NB4 (cell line): ENCODE data around the gene G0S2.

Experiments
- DNase-seq: peaks from one replicate; pipeline ENCODE4 v3.0.0; 2010; ENCODE audit warnings: low read depth
- H3K4me3 ChIP-seq: one replicate; pipeline ENCODE4 v1.5.1; 2011; ENCODE audit warnings: mild to moderate bottlenecking, low read depth, low read length, moderate library complexity
- MYC ChIP-seq: IDR thresholded peaks from 2 replicates; pipeline ENCODE4 v1.6.1; 2011; ENCODE audit warnings: low read depth, low read length
- POLR2A ChIP-seq: IDR thresholded peaks from 2 replicates; pipeline ENCODE4 v1.6.1; 2011; ENCODE audit warnings: mild to moderate bottlenecking; ENCODE audit not compliant: insufficient read length; ENCODE audit errors: extremely low read depth
- TF ChIP-seq, protein P1 (sequence below): IDR thresholded peaks from 2 replicates; pipeline ENCODE4 v1.6.1; 2011; ENCODE audit warnings: low read depth, low read length
- TF ChIP-seq, protein P2 (sequence below): IDR thresholded peaks from one replicate; pipeline ENCODE4 v1.5.1; 2012; ENCODE audit warnings: low read depth, low read length

The G0S2 gene

DNA sequence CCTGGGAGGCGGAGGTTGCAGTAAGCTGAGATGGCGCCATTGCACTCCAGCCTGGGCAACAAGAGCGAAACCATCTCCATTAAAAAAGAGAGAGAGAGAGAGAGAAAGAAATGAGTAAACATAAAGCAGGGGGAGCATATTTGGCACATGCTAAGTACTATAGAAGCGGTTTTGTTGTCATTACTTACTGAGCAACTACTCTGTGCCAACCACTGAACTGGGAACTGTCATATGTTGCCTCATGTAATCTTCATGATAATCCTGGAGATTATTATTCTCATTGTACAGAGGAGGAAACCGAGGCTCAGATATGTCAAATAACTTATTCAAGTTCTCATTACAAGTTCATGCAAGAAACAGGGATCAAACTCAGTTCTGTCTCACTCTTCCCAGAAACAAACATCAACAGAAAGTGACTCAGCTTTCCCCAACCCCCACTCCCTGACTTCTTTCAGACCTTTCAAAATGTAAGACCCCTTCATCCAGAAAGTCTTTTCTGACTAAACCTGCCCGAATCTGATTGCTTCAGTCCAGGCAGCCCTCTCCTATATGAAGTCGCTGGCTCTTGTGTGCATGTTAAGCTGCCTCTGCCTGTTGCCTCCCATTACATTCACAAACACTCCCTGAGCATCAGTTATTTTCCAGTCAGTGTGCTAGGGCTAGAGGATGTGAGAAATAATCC lies 46.5 kb upstream of the G0S2 start:
- no peak for DNase-seq
- TF ChIP-seq, protein P1, sequence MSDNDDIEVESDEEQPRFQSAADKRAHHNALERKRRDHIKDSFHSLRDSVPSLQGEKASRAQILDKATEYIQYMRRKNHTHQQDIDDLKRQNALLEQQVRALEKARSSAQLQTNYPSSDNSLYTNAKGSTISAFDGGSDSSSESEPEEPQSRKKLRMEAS: no peak
- TF ChIP-seq MYC: no peak
- no peak for TF ChIP-seq POLR2A

DNA sequence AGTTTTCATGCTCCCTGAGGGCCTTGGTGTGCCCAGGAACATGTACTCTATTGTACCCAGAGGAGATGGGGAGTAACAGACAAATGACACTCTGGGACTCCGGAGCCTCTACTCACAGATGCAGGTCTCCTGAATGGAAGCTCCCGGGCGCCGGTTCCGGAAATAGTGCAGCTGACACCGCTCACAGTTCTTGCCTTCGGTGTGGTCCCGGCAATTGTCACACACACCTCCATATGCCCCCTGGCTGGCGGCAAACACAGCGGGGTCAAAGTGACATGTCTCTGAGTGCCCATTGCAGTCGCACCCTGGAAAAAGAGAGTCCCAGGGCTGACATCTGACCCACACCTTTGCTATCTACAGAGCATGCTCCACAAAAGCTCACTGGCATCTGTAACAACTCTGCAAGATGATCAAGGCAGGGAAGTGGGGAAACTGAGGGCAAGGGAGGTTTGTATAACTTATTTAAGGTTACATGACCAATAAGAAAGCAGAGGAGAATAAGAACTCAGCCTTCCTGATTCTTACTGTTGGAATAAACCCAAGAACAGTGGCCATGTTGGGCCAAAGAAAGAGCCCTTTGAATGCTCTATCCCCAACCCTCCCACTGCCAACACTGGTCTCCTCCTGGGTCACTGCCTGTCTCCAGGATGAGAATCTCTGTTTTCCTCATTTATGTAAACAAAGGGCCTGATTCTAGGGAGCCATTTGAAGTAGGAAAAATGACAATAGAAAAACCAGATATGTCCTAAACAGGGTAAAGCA lies 45.4 kb upstream of the G0S2 start:
- H3K4me3 ChIP-seq: no peak overlapping the region
- no peak for DNase-seq
- TF ChIP-seq, protein P1: no peak
- TF ChIP-seq POLR2A (no peak), MYC (no peak)
- TF ChIP-seq, protein P2, sequence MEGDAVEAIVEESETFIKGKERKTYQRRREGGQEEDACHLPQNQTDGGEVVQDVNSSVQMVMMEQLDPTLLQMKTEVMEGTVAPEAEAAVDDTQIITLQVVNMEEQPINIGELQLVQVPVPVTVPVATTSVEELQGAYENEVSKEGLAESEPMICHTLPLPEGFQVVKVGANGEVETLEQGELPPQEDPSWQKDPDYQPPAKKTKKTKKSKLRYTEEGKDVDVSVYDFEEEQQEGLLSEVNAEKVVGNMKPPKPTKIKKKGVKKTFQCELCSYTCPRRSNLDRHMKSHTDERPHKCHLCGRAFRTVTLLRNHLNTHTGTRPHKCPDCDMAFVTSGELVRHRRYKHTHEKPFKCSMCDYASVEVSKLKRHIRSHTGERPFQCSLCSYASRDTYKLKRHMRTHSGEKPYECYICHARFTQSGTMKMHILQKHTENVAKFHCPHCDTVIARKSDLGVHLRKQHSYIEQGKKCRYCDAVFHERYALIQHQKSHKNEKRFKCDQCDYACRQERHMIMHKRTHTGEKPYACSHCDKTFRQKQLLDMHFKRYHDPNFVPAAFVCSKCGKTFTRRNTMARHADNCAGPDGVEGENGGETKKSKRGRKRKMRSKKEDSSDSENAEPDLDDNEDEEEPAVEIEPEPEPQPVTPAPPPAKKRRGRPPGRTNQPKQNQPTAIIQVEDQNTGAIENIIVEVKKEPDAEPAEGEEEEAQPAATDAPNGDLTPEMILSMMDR: no peak

More for the DNA sequence above, 46.5 kb upstream of the G0S2 start:
- H3K4me3 ChIP-seq: no peak overlapping the region

DNA sequence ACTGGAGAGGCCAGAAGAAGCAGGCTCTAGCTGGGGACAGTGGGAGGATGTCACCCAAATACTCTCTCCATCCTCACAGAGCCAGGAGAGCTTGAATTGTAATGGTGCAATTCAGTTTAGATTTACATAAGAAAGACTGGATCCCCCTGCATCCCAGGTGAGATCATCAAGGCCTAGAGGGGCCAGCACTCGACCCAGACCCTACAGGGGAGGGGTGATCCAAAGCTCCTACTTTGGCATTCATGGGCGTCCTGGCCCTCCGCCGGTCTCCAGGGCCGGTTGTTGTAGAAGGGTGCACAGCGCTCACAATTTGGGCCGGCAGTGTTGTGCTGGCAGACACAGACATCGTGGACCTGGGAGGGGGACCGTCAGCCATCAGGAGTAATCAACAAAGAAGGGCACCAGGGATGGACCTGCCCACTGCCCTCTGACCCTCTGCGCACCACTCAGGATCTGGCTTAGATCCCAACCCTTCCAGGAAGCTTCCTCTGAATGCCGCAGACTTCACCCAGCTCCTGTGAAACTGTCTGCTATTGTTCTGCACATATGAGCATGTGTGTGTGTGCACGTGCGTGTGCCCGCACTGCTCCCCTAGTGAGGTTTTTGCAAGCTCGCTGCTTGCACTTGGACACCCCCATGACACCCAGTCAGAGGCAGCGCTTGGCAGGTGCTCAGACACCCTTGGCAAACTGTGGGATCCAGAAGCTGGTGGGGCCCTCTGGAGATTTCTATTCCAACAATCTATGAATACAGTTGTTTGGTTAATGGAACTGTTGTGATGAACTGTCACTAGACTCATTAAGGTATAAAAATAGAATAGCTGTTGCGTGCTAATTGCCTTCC lies 44.6 kb upstream of the G0S2 start:
- TF ChIP-seq, protein P2: no peak
- TF ChIP-seq POLR2A: no peak
- no peak for TF ChIP-seq MYC
- TF ChIP-seq, protein P1: no peak
- no peak overlapping the region for H3K4me3 ChIP-seq
- DNase-seq: no peak

DNA sequence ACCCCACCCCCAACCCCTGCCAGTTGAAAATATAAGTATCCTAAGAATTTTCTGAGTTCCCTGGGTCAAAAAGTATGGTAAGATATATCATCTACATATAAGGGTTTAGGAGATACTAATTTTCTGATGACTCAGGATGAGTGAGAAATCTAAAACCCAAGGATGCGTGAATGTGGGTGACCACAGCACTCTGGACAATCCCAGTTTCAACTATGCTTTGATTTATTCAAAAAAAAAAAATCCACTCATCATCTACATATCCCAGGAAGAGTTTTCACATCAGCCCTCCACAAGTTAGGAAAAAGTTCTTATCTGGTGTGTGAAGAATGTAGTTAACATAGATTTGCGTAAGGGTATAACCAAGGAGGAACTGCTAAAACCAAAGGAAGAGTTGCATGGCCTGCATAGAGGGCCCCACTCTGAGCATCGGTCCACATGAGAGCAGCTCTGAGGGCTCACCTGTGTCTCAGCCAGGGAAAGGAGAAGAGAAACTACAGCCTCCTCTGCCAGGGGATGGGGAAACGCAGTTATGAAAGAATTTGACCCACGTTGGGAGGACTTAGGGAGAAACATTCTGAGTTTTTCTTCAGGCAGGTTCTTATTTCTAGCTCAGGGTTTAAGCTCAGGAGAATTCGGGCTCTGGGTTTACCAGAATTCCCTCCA lies 41.7 kb upstream of the G0S2 start:
- no peak for DNase-seq
- no peak overlapping the region for H3K4me3 ChIP-seq
- TF ChIP-seq POLR2A: no peak
- TF ChIP-seq, protein P1: no peak

DNA sequence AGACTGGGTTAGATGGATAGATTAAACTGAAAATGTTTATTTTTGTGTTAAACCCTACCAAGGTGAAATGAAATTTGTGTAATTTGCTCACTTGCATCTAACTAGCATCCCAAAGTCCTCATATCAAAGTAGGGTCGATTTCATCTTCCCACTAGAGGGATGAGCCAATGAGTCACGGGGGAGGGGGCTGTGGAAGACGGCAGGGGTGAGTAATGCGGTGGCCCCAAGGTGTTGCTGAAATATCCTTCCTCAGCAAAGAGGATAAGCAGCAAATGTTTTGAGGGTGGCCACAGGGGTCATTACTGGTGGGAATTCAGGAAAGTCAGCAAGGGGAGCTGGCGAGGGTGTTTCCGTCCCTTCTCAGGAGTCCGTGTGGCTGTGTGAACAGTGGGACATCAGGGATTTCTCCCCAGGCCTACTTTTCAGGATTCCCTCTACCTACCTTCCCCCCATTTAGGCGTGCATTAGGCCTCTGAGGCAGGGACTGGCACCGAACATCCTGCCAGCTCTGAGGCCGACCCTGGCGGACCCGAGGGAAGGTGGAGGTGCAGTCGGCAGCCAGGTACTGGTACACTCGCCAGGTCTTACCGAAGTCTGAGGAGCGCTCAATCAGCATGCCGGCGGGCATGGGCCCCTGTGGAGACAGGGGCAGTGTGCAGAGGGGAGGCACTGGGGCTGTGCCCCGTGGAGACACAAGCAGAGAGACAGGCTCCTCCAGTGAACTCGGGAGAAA lies 41.0 kb upstream of the G0S2 start:
- DNase-seq: no peak
- H3K4me3 ChIP-seq: no peak overlapping the region
- TF ChIP-seq, protein P2: no peak
- TF ChIP-seq POLR2A (no peak), MYC (no peak)
- TF ChIP-seq, protein P1: no peak

DNA sequence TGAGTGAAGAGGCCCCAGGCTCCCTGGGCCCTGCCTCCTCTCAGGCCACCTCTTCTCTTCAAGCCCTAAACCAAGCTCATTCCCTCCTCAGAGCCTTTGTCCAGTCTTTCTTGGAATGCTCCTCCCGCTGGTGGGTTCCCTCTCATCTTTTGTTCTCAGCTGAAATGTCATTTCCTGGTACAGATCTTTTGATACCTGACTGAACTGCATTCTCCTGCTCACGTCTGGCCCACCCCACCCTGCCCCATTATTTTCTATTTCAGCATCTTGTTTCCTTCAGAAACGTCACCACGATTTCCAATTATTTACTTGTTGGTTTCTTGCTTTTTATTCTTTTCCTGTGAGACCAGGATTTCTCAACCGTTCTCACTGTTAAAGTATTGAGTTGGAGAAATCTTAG lies 39.4 kb upstream of the G0S2 start:
- TF ChIP-seq, protein P2: no peak
- no peak for TF ChIP-seq POLR2A
- TF ChIP-seq, protein P1: no peak
- TF ChIP-seq MYC: no peak
- no peak for DNase-seq
- H3K4me3 ChIP-seq: no peak overlapping the region
